ENCODE measurements around the gene TRABD. TPM values are rescaled to one million over a fixed set of nuclear protein-coding genes. Genes with fewer than 3 reads are reported as not detected.

TRABD gene
- total RNA-seq, 1 experiment from 2014 or later, result 19.2 TPM

- no peak for DNase-seq (ENCODE audit: low spot score)
These were observed 31.9 kb downstream of the TRABD start for GRCh38 chr22:50217543-50218152.

GRCh38 chr22:50218153-50218995 lies 32.7 kb downstream of the TRABD start:
- DNase-seq (ENCODE audit: low spot score), result no peak

- DNase-seq (ENCODE audit: low spot score), result peak; percentile 57
These were observed 33.4 kb downstream of the TRABD start for GRCh38 chr22:50218996-50219727.

GRCh38 chr22:50219800-50220602 lies 34.3 kb downstream of the TRABD start:
- DNase-seq (ENCODE audit: low spot score), result no peak

- no peak for DNase-seq (ENCODE audit: low spot score)
These were observed 35.1 kb downstream of the TRABD start for GRCh38 chr22:50220603-50221409.

- DNase-seq (ENCODE audit: low spot score), result no peak
These were observed 35.9 kb downstream of the TRABD start for GRCh38 chr22:50221410-50222300.

GRCh38 chr22:50222508-50222907 lies 36.8 kb downstream of the TRABD start:
- no peak for DNase-seq (ENCODE audit: low spot score)

GRCh38 chr22:50224071-50224470 lies 38.4 kb downstream of the TRABD start:
- no peak for DNase-seq (ENCODE audit: low spot score)

GRCh38 chr22:50225200-50225969 lies 39.7 kb downstream of the TRABD start:
- DNase-seq (ENCODE audit: low spot score), result no peak

- DNase-seq (ENCODE audit: low spot score), result no peak
These were observed 40.6 kb downstream of the TRABD start for GRCh38 chr22:50226063-50226874.

- DNase-seq (ENCODE audit: low spot score), result no peak
These were observed 41.1 kb downstream of the TRABD start for GRCh38 chr22:50226875-50227165.

- DNase-seq (ENCODE audit: low spot score), result no peak
These were observed 42.0 kb downstream of the TRABD start for GRCh38 chr22:50227579-50228215.

GRCh38 chr22:50228366-50228765 lies 42.7 kb downstream of the TRABD start:
- DNase-seq (ENCODE audit: low spot score), result no peak

- DNase-seq (ENCODE audit: low spot score), result no peak
These were observed 43.7 kb downstream of the TRABD start for GRCh38 chr22:50229370-50229769.

- no peak for DNase-seq (ENCODE audit: low spot score)
These were observed 46.9 kb downstream of the TRABD start for GRCh38 chr22:50232481-50233151.

GRCh38 chr22:50233223-50233622 lies 47.5 kb downstream of the TRABD start:
- no peak for DNase-seq (ENCODE audit: low spot score)

GRCh38 chr22:50236731-50237409 lies 51.2 kb downstream of the TRABD start:
- DNase-seq (ENCODE audit: low spot score), result no peak

All from A172 (cell line).